HUES6 (cell line): ENCODE data around the gene ZNF592.

Experiments
- H3K27ac ChIP-seq: 2 replicates; pipeline ENCODE4 v1.7.0; 2013; ENCODE audit warnings: low read depth, mild to moderate bottlenecking, low read length, inconsistent platforms
- H3K27me3 ChIP-seq: 2 replicates; pipeline ENCODE4 v1.6.1; 2013; ENCODE audit warnings: low read length; ENCODE audit not compliant: control insufficient read depth, insufficient read depth
- H3K36me3 ChIP-seq: 2 replicates; pipeline ENCODE4 v1.6.1; 2013; ENCODE audit warnings: low read length; ENCODE audit not compliant: control insufficient read depth, insufficient read depth
- H3K4me1 ChIP-seq: 2 replicates; pipeline ENCODE4 v1.6.1; 2013; ENCODE audit warnings: low read length; ENCODE audit not compliant: control insufficient read depth, insufficient read depth
- H3K4me3 ChIP-seq: 2 replicates; pipeline ENCODE4 v1.5.1; 2013; ENCODE audit warnings: low read depth, low read length
- H3K9ac ChIP-seq: one replicate; pipeline ENCODE4 v1.6.1; 2013; ENCODE audit warnings: mild to moderate bottlenecking, low read length
- H3K9me3 ChIP-seq: 2 replicates; pipeline ENCODE4 v1.6.1; 2013; ENCODE audit warnings: low read depth, low read length; ENCODE audit not compliant: control insufficient read depth, insufficient read depth

The ZNF592 gene

GRCh38 chr15:84795186-84795585 is 46.8 kb downstream of the ZNF592 start:
- Histone ChIP-seq H3K9ac (no peak overlapping the region), H3K9me3 (no peaks in the 10 kb centered on the region), H3K4me3 (no peak overlapping the region), H3K4me1 (no peaks in the 10 kb centered on the region), H3K27ac (no peak overlapping the region), H3K27me3 (no peaks in the 10 kb centered on the region), H3K36me3 (peaks cover 68% of the 10 kb centered on the region)

GRCh38 chr15:84797212-84797611 is 48.8 kb downstream of the ZNF592 start:
- H3K36me3 ChIP-seq, result peaks cover 69% of the 10 kb centered on the region
- no peak overlapping the region for H3K27ac ChIP-seq
- H3K4me3 ChIP-seq, result no peak overlapping the region
- no peaks in the 10 kb centered on the region for H3K27me3 ChIP-seq
- no peaks in the 10 kb centered on the region for H3K4me1 ChIP-seq
- no peaks in the 10 kb centered on the region for H3K9me3 ChIP-seq
- no peak overlapping the region for H3K9ac ChIP-seq

- no peaks in the 10 kb centered on the region for H3K27me3 ChIP-seq
- no peak overlapping the region for H3K9ac ChIP-seq
- H3K9me3 ChIP-seq, result no peaks in the 10 kb centered on the region
- H3K4me3 ChIP-seq, result no peak overlapping the region
- no peaks in the 10 kb centered on the region for H3K4me1 ChIP-seq
- peaks cover 67% of the 10 kb centered on the region for H3K36me3 ChIP-seq
- H3K27ac ChIP-seq, result no peak overlapping the region
These were observed 49.4 kb downstream of the ZNF592 start for GRCh38 chr15:84797801-84798200.

GRCh38 chr15:84798436-84798946 is 50.1 kb downstream of the ZNF592 start:
- Histone ChIP-seq H3K4me3 (no peak overlapping the region), H3K36me3 (peaks cover 69% of the 10 kb centered on the region), H3K27ac (no peak overlapping the region), H3K9ac (no peak overlapping the region), H3K9me3 (no peaks in the 10 kb centered on the region), H3K4me1 (no peaks in the 10 kb centered on the region), H3K27me3 (no peaks in the 10 kb centered on the region)

- Histone ChIP-seq H3K9ac (no peak overlapping the region), H3K4me3 (no peak overlapping the region), H3K36me3 (peaks cover 72% of the 10 kb centered on the region), H3K27ac (no peak overlapping the region), H3K27me3 (no peaks in the 10 kb centered on the region), H3K9me3 (no peaks in the 10 kb centered on the region), H3K4me1 (no peaks in the 10 kb centered on the region)
These were observed 51.3 kb downstream of the ZNF592 start for GRCh38 chr15:84799511-84800187.

- Histone ChIP-seq H3K9ac (no peak overlapping the region), H3K27me3 (no peaks in the 10 kb centered on the region), H3K4me1 (no peaks in the 10 kb centered on the region), H3K36me3 (peaks cover 68% of the 10 kb centered on the region), H3K4me3 (no peak overlapping the region), H3K9me3 (no peaks in the 10 kb centered on the region), H3K27ac (no peak overlapping the region)
These were observed 52.0 kb downstream of the ZNF592 start for GRCh38 chr15:84800365-84800806.

GRCh38 chr15:84804005-84804900 is 55.9 kb downstream of the ZNF592 start:
- no peaks in the 10 kb centered on the region for H3K4me1 ChIP-seq
- peaks cover 42% of the 10 kb centered on the region for H3K36me3 ChIP-seq
- no peak overlapping the region for H3K9ac ChIP-seq
- H3K27me3 ChIP-seq, result no peaks in the 10 kb centered on the region
- no peak overlapping the region for H3K4me3 ChIP-seq
- no peak overlapping the region for H3K27ac ChIP-seq
- H3K9me3 ChIP-seq, result no peaks in the 10 kb centered on the region

- H3K4me1 ChIP-seq, result no peaks in the 10 kb centered on the region
- no peak overlapping the region for H3K27ac ChIP-seq
- no peak overlapping the region for H3K4me3 ChIP-seq
- H3K27me3 ChIP-seq, result no peaks in the 10 kb centered on the region
- H3K9ac ChIP-seq, result no peak overlapping the region
- peaks cover 32% of the 10 kb centered on the region for H3K36me3 ChIP-seq
- no peaks in the 10 kb centered on the region for H3K9me3 ChIP-seq
These were observed 56.8 kb downstream of the ZNF592 start for GRCh38 chr15:84805221-84805620.

GRCh38 chr15:84807228-84807627 is 58.8 kb downstream of the ZNF592 start:
- Histone ChIP-seq H3K9me3 (no peaks in the 10 kb centered on the region), H3K4me3 (no peak overlapping the region), H3K27me3 (no peaks in the 10 kb centered on the region), H3K9ac (no peak overlapping the region), H3K27ac (no peak overlapping the region), H3K4me1 (no peaks in the 10 kb centered on the region), H3K36me3 (peaks cover 14% of the 10 kb centered on the region)

GRCh38 chr15:84810073-84810840 is 61.9 kb downstream of the ZNF592 start:
- Histone ChIP-seq H3K4me3 (no peak overlapping the region), H3K9me3 (no peaks in the 10 kb centered on the region), H3K27ac (no peak overlapping the region), H3K36me3 (no peaks in the 10 kb centered on the region), H3K27me3 (no peaks in the 10 kb centered on the region), H3K4me1 (no peaks in the 10 kb centered on the region), H3K9ac (no peak overlapping the region)
